ENCODE measurements around the gene GRIK1. TPM values are rescaled to one million over a fixed set of nuclear protein-coding genes. Genes with fewer than 3 reads are reported as not detected.

The GRIK1 gene
- total RNA-seq (not detected in 2 replicates), polyA plus RNA-seq (not detected in 2 replicates), polyA minus RNA-seq (not detected in 2 replicates)
- total RNA-seq (2013) = not detected

GRCh38 chr21:29939924-29940275 is at the start of gene GRIK1:
Gene GRIK1, minus strand, starts transcription at chr21:29939996.
- H3K79me2 ChIP-seq (ENCODE audit: control insufficient read depth, insufficient read depth, low read length) = no peaks in the 10 kb centered on the region
- H3K36me3 ChIP-seq (replicated peaks in 1 of 2; ENCODE audit: control extremely low read depth in 1 of 2, control insufficient read depth in 1 of 2, extremely low read depth in 1 of 2, insufficient read depth in 2 of 2, low read length in 1 of 2) = no peaks in the 10 kb centered on the region
- H3K4me3 ChIP-seq (ENCODE audit: control extremely low read depth in 1 of 5, extremely low read depth in 1 of 5, insufficient read depth in 1 of 5, low read depth in 2 of 5, low read length in 4 of 5) = no peak within 1 kb of the TSS
- 10% methylated on average over 16 of the region's 17 CpGs for WGBS (ENCODE audit: insufficient coverage)
- Mint-ChIP-seq H3K9me3 (ENCODE audit: insufficient read depth) (no peaks in the 10 kb centered on the region), H3K27me3 (peaks cover 40% of the 10 kb centered on the region), H3K27ac (no peak within 1 kb of the TSS), H3K4me1 (no peaks in the 10 kb centered on the region), H3K4me3 (no peak within 1 kb of the TSS)
- peaks cover 0 to 18% (median 0%) of the 10 kb centered on the region in 3 donors for H3K9me3 ChIP-seq (ENCODE audit: control extremely low read depth in 1 of 3, control insufficient read depth in 2 of 3, insufficient read depth in 1 of 3, low read length in 2 of 3)
- H3K9ac ChIP-seq (ENCODE audit: low read length) = no peak within 1 kb of the TSS
- intact Hi-C loops (cut with micrococcal nuclease) = no loop called here
- TF ChIP-seq EZH2 (IDR thresholded peaks at IDR 0.05; ENCODE audit: borderline replicate concordance, insufficient read depth, low read depth, low read length, poor library complexity, severe bottlenecking) = no peak
- TF ChIP-seq, protein P1, sequence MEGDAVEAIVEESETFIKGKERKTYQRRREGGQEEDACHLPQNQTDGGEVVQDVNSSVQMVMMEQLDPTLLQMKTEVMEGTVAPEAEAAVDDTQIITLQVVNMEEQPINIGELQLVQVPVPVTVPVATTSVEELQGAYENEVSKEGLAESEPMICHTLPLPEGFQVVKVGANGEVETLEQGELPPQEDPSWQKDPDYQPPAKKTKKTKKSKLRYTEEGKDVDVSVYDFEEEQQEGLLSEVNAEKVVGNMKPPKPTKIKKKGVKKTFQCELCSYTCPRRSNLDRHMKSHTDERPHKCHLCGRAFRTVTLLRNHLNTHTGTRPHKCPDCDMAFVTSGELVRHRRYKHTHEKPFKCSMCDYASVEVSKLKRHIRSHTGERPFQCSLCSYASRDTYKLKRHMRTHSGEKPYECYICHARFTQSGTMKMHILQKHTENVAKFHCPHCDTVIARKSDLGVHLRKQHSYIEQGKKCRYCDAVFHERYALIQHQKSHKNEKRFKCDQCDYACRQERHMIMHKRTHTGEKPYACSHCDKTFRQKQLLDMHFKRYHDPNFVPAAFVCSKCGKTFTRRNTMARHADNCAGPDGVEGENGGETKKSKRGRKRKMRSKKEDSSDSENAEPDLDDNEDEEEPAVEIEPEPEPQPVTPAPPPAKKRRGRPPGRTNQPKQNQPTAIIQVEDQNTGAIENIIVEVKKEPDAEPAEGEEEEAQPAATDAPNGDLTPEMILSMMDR (IDR thresholded peaks at IDR 0.05) = no peak
- H2AFZ ChIP-seq (ENCODE audit: insufficient read depth, low read depth, low read length, poor library complexity, severe bottlenecking) = no peak within 1 kb of the TSS
- no peaks in the 10 kb centered on the region for H4K20me1 ChIP-seq (ENCODE audit: control insufficient read depth, insufficient read depth, low read length, poor library complexity, severe bottlenecking)
- peaks cover 0 to 16% (median 9%) of the 10 kb centered on the region in 4 experiments for H3K27me3 ChIP-seq (replicated peaks in 1 of 4; ENCODE audit: control extremely low read depth in 1 of 4, control insufficient read depth in 3 of 4, insufficient read depth in 4 of 4, low read length in 3 of 4)
- H3K27ac ChIP-seq (ENCODE audit: low read length in 2 of 2) = no peak within 1 kb of the TSS
- no peaks in the 10 kb centered on the region for H3K4me1 ChIP-seq (ENCODE audit: control insufficient read depth in 2 of 2, insufficient read depth in 2 of 2, low read length in 2 of 2)
- ChIA-PET POLR2A (no interaction called here), CTCF (no interaction called here)
- DNase-seq (no peak), ATAC-seq (ENCODE audit: low read depth) (no peak)
- no peak within 1 kb of the TSS for H3K4me2 ChIP-seq (replicated peaks; ENCODE audit: low read depth, low read length, poor library complexity, severe bottlenecking)

- POLR2A ChIA-PET = no interaction called here
- WGBS (ENCODE audit: insufficient coverage) = no CpG with 5 or more reads among the region's 4 CpGs
- no peak for TF ChIP-seq EZH2 (IDR thresholded peaks at IDR 0.05; ENCODE audit: borderline replicate concordance, insufficient read depth, low read depth, low read length, poor library complexity, severe bottlenecking)
- TF ChIP-seq, protein P1 (IDR thresholded peaks at IDR 0.05) = no peak
These were observed 48.0 kb upstream of the GRIK1 start for GRCh38 chr21:29987762-29988161.

More at GRCh38 chr21:29987762-29988161, 48.0 kb upstream of the GRIK1 start:
- Mint-ChIP-seq H3K4me1 (no peaks in the 10 kb centered on the region), H3K9me3 (ENCODE audit: insufficient read depth) (peaks cover 2% of the 10 kb centered on the region), H3K4me3 (no peak overlapping the region), H3K27ac (no peak overlapping the region), H3K27me3 (no peaks in the 10 kb centered on the region)
- Histone ChIP-seq H3K27me3 (replicated peaks in 1 of 4; ENCODE audit: control extremely low read depth in 1 of 4, control insufficient read depth in 3 of 4, insufficient read depth in 4 of 4, low read length in 3 of 4) (no peaks in the 10 kb centered on the region), H3K79me2 (ENCODE audit: control insufficient read depth, insufficient read depth, low read length) (no peaks in the 10 kb centered on the region), H4K20me1 (ENCODE audit: control insufficient read depth, insufficient read depth, low read length, poor library complexity, severe bottlenecking) (no peaks in the 10 kb centered on the region), H3K4me2 (replicated peaks; ENCODE audit: low read depth, low read length, poor library complexity, severe bottlenecking) (no peak overlapping the region), H3K36me3 (replicated peaks in 1 of 2; ENCODE audit: control extremely low read depth in 1 of 2, control insufficient read depth in 1 of 2, extremely low read depth in 1 of 2, insufficient read depth in 2 of 2, low read length in 1 of 2) (no peaks in the 10 kb centered on the region), H2AFZ (ENCODE audit: insufficient read depth, low read depth, low read length, poor library complexity, severe bottlenecking) (no peak overlapping the region), H3K9ac (ENCODE audit: low read length) (no peak overlapping the region), H3K9me3 (ENCODE audit: control extremely low read depth in 1 of 3, control insufficient read depth in 2 of 3, insufficient read depth in 1 of 3, low read length in 2 of 3) (peaks cover 0 to 11% (median 0%) of the 10 kb centered on the region in 3 donors), H3K4me1 (ENCODE audit: control insufficient read depth in 2 of 2, insufficient read depth in 2 of 2, low read length in 2 of 2) (no peaks in the 10 kb centered on the region), H3K4me3 (ENCODE audit: control extremely low read depth in 1 of 5, extremely low read depth in 1 of 5, insufficient read depth in 1 of 5, low read depth in 2 of 5, low read length in 4 of 5) (no peak overlapping the region), H3K27ac (ENCODE audit: low read length in 2 of 2) (no peak overlapping the region)
- CTCF ChIA-PET = no interaction called here
- intact Hi-C loops (cut with micrococcal nuclease) = no loop called here
- no peak for ATAC-seq (ENCODE audit: low read depth)
- no peak for DNase-seq
